Measurements from ENCODE around the gene MAEA.

The MAEA gene

DNA sequence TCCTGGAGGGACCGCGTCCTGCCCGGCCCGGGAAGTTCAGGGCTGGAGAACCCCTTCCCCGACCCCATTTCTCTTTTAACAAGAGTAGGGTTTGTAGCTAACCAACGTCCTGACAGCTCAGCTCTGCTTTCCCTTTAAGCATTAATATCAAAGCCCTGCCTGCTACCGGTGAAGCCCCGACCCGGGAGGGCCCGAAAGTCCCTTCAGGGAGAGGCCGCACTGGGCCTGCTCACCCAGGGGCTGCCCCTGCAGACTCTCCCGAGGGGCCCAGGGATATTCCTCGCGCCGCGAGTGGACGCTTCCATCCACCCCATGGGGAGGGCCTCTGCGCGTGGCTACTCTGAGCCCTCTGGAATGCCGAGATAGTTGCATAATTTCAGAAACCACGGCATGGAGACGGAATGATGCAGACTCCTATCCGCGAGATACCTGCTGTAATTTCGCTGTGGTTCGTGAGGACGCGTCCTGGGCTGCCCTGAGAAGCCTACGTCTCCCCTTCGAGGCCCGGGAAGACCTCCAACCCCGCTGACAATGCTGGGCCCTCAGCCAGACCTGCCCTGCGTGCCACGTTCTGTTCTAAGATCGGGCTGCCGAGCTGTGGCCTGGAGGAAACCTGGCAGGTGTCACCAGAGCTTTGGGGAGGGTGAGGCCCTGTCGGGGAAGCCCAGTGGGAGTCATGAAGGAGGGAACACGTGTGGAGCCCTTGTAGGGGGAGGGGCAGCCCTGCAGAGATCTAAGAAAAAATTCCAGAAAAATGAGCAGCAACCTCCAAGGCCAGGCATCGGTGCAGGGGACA lies 39.8 kb upstream of the MAEA start:
- no peak for DNase-seq (ENCODE audit: low read depth, low spot score)
- H3K4me3 ChIP-seq (ENCODE audit: low read depth, low read length) = peak overlapping the region; percentile 58
- CTCF ChIA-PET = interaction anchor here (0.8 to 2.8 kb wide), 6 partner anchors 15 to 98 kb away, joined by 3 to 11 read pairs (median 4); partner anchors contain the start of gene MAEA
- TF ChIP-seq, protein P1, sequence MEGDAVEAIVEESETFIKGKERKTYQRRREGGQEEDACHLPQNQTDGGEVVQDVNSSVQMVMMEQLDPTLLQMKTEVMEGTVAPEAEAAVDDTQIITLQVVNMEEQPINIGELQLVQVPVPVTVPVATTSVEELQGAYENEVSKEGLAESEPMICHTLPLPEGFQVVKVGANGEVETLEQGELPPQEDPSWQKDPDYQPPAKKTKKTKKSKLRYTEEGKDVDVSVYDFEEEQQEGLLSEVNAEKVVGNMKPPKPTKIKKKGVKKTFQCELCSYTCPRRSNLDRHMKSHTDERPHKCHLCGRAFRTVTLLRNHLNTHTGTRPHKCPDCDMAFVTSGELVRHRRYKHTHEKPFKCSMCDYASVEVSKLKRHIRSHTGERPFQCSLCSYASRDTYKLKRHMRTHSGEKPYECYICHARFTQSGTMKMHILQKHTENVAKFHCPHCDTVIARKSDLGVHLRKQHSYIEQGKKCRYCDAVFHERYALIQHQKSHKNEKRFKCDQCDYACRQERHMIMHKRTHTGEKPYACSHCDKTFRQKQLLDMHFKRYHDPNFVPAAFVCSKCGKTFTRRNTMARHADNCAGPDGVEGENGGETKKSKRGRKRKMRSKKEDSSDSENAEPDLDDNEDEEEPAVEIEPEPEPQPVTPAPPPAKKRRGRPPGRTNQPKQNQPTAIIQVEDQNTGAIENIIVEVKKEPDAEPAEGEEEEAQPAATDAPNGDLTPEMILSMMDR (IDR thresholded peaks at IDR 0.05; ENCODE audit: insufficient read depth, low read length, missing control alignments) = no peak
- POLR2A ChIA-PET = interaction anchor here (1.3 to 2.5 kb wide), 3 partner anchors 11 to 96 kb away, joined by 3 to 16 read pairs (median 4); partner anchors contain the start of gene UVSSA

- POLR2A ChIA-PET = no interaction called here
- no peak for DNase-seq (ENCODE audit: low read depth, low spot score)
- CTCF ChIA-PET = interaction anchor here (0.8 to 2.8 kb wide), 6 partner anchors 14 to 98 kb away, joined by 3 to 11 read pairs (median 4); partner anchors contain the start of gene MAEA
- TF ChIP-seq, protein P1 (IDR thresholded peaks at IDR 0.05; ENCODE audit: insufficient read depth, low read length, missing control alignments) = no peak
- no peak overlapping the region for H3K4me3 ChIP-seq (ENCODE audit: low read depth, low read length)
Observed at GRCh38 chr4:1250527-1250812, 39.2 kb upstream of the MAEA start.

- ChIA-PET POLR2A (no interaction called here), CTCF (interaction anchor here (0.8 to 2.8 kb wide), 6 partner anchors 13 to 94 kb away, joined by 3 to 11 read pairs (median 4); partner anchors contain the start of gene MAEA)
Observed at GRCh38 chr4:1250921-1251772, 38.5 kb upstream of the MAEA start.

GRCh38 chr4:1251773-1252066 lies 38.0 kb upstream of the MAEA start:
- POLR2A ChIA-PET = no interaction called here
- CTCF ChIA-PET = interaction anchor here (0.7 to 2.8 kb wide), 3 partner anchors 17 to 94 kb away, joined by 4 to 11 read pairs (median 4); no protein-coding TSS in a partner anchor

More at GRCh38 chr4:1250921-1251772, 38.5 kb upstream of the MAEA start:
- TF ChIP-seq, protein P1 (IDR thresholded peaks at IDR 0.05; ENCODE audit: insufficient read depth, low read length, missing control alignments) = no peak
- no peak overlapping the region for H3K4me3 ChIP-seq (ENCODE audit: low read depth, low read length)
- no peak for DNase-seq (ENCODE audit: low read depth, low spot score)

DNA sequence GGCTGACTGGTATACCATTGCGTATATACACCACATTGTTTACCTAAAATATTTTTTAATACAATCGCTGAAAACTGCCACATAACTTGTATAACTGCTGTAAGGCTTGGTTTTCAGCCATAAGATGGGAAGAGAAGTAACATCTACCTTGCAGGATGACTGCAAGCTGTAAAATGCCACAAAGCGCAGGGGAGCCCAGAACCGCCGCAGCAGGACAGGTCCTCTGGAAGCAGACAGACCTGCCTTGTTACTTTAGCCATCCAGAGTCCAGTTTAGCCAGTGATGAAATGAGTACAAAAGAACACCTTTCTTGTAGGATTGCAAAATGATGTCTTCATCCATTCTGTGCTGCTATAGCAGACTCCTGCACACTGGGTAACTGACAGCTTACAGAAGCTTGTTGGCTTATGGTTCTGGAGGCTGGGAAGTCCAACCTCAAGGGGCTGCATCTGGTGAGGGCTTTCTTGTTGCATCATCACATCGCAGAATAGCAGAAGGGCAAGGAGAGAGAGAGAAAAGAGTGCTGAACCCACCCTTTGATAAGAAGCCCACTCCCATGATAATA lies 36.7 kb upstream of the MAEA start:
- CTCF ChIA-PET = no interaction called here
- POLR2A ChIA-PET = no interaction called here
- no peak for DNase-seq (ENCODE audit: low read depth, low spot score)
- TF ChIP-seq, protein P1 (IDR thresholded peaks at IDR 0.05; ENCODE audit: insufficient read depth, low read length, missing control alignments) = no peak
- H3K4me3 ChIP-seq (ENCODE audit: low read depth, low read length) = no peak overlapping the region

More at GRCh38 chr4:1251773-1252066, 38.0 kb upstream of the MAEA start:
- no peak overlapping the region for H3K4me3 ChIP-seq (ENCODE audit: low read depth, low read length)
- TF ChIP-seq, protein P1 (IDR thresholded peaks at IDR 0.05; ENCODE audit: insufficient read depth, low read length, missing control alignments) = no peak
- no peak for DNase-seq (ENCODE audit: low read depth, low spot score)

All from AG04449 (cell line).